Caco-2 (cell line): ENCODE data around the gene PTMA. TPM values are rescaled to one million over a fixed set of nuclear protein-coding genes. Genes with fewer than 3 reads are reported as not detected.
"Not testable (repeated sequence)": the region's sequence is repeated elsewhere in the genome, so short reads cannot be mapped to it uniquely, and the experiment has no call there.

ENCODE experiments used
- BruUV-seq: library from RNA; stranded (reverse); fragments of 400-500 nt; replicated peaks from 2 replicates; lab custom pipeline; 2021; lab: Mats Ljungman, UMichigan
- CTCF ChIA-PET: fragments of 300-600 bp; sonication (Branson Sonifier 250); formaldehyde crosslinking; loops from one replicate; lab custom pipeline; 2022; ENCODE audit warnings: antibody characterized with exemption; lab: Charles Lee
- POLR2A ChIA-PET: fragments of 300-600 bp; sonication (Branson Sonifier 250); formaldehyde crosslinking; loops from one replicate; lab custom pipeline; 2022; ENCODE audit warnings: antibody characterized with exemption; lab: Charles Lee
- DNase-seq, 2 experiments: peaks; one replicate each; pipeline versions ENCODE4 v3.0.0 to v3.0.0-alpha.2; 2020 to 2022
- H3K27me3 ChIP-seq: replicated peaks from 2 replicates; pipeline ENCODE4 v1.6.0; 2011; ENCODE audit warnings: low read length; ENCODE audit not compliant: control insufficient read depth, insufficient read depth
- H3K36me3 ChIP-seq: 2 replicates; pipeline ENCODE4 v1.5.1; 2011; ENCODE audit warnings: low read length; ENCODE audit not compliant: control insufficient read depth, insufficient read depth
- H3K4me1 ChIP-seq: fragments of 250-450 bp; sonication (Bioruptor Pico); 2 replicates; pipeline ENCODE4 v1.5.1; 2020; ENCODE audit warnings: mild to moderate bottlenecking
- H3K4me3 ChIP-seq: 2 replicates; pipeline ENCODE4 v1.5.1; 2011; ENCODE audit warnings: low read depth, mild to moderate bottlenecking, control low read depth, low read length
- H3K9me3 ChIP-seq: fragments of 250-450 bp; sonication (Bioruptor Pico); 2 replicates; pipeline ENCODE4 v1.5.1; 2020; ENCODE audit warnings: mild to moderate bottlenecking, moderate library complexity
- H3K27ac Mint-ChIP-seq: one replicate; pipeline ENCODE4 v1.8.0; 2022; ENCODE audit warnings: mixed read lengths; ENCODE audit not compliant: unreplicated experiment
- H3K27me3 Mint-ChIP-seq: one replicate; pipeline ENCODE4 v1.8.0; 2022; ENCODE audit warnings: mixed read lengths; ENCODE audit not compliant: insufficient read depth, unreplicated experiment
- H3K36me3 Mint-ChIP-seq: one replicate; pipeline ENCODE4 v1.8.0; 2022; ENCODE audit warnings: mild to moderate bottlenecking, mixed read lengths; ENCODE audit not compliant: insufficient read depth, unreplicated experiment
- H3K4me1 Mint-ChIP-seq: one replicate; pipeline ENCODE4 v1.8.0; 2022; ENCODE audit warnings: low read depth, mixed read lengths; ENCODE audit not compliant: unreplicated experiment
- H3K4me3 Mint-ChIP-seq: one replicate; pipeline ENCODE4 v1.8.0; 2022; ENCODE audit warnings: mild to moderate bottlenecking, moderate library complexity, mixed read lengths; ENCODE audit not compliant: unreplicated experiment
- H3K9me3 Mint-ChIP-seq: one replicate; pipeline ENCODE4 v1.8.0; 2022; ENCODE audit warnings: mixed read lengths; ENCODE audit not compliant: unreplicated experiment
- CTCF ChIP-seq, 2 experiments: fragments of 200-600 bp in 1 of 2; IDR thresholded peaks; 1 replicate in 1 of 2; 2 replicates in 1 of 2; pipeline versions ENCODE4 v1.5.1 to v1.8.0; 2011 to 2022; ENCODE audit warnings: antibody characterized with exemption in 1 of 2, control low read depth in 1 of 2, inconsistent platforms in 1 of 2, low read depth in 1 of 2, low read length in 1 of 2, mild to moderate bottlenecking in 1 of 2, moderate library complexity in 1 of 2; ENCODE audit not compliant: insufficient read depth in 1 of 2, severe bottlenecking in 1 of 2, unreplicated experiment in 1 of 2
- intact Hi-C: fragments of 100-400 bp; cut with micrococcal nuclease; formaldehyde crosslinking; loops from one replicate; pipeline ENCODE4 v1.10.0; 2022; ENCODE audit not compliant: unreplicated experiment
- total RNA-seq: library from RNA; stranded (reverse); gene quantifications from 2 replicates; pipeline ENCODE4 v1.2.3, GENCODE V29; 2022

Gene PTMA
- total RNA-seq, 1 experiment from 2014 or later, result 669 TPM

DNA sequence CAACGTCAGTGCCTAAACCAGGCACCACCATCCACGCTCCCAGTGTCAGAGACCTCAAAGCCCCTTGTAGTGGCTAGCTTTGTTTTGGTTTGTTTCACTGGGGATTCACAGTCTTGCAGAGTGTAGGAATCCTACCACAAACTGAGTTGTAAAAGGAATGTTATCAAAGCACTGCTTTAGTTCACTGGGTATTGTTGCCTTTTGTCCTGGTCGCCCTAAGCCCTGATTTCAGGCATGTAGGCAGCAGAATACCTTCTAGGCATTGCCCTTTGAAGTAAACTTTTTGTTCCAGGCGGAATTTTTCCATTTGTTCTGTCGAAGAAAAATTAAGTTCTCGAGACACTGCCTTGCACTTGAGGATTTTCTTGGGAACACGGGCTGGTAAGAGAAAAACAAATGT, 29.4 kb downstream of the PTMA start:
- Histone ChIP-seq H3K4me1 (no peaks in the 10 kb centered on the region), H3K4me3 (no peak overlapping the region), H3K27me3 (no peaks in the 10 kb centered on the region), H3K36me3 (no peaks in the 10 kb centered on the region), H3K9me3 (no peaks in the 10 kb centered on the region)
- no peak for TF ChIP-seq CTCF (IDR thresholded peaks at IDR 0.05; ENCODE audit: insufficient read depth in 1 of 2, low read depth in 1 of 2, low read length in 1 of 2, severe bottlenecking in 1 of 2, unreplicated experiment in 1 of 2)
- intact Hi-C loops, result no loop called here
- Mint-ChIP-seq H3K9me3 (no peaks in the 10 kb centered on the region), H3K27me3 (no peaks in the 10 kb centered on the region), H3K4me3 (no peak overlapping the region), H3K4me1 (no peaks in the 10 kb centered on the region), H3K27ac (no peak overlapping the region), H3K36me3 (no peaks in the 10 kb centered on the region)
- ChIA-PET POLR2A (no interaction called here), CTCF (interaction anchor here (0.8 kb wide), 1 partner anchor 60 kb away, joined by 3 read pairs; no protein-coding TSS in a partner anchor)
- DNase-seq, result no peak
- BruUV-seq, result no TSS peak

- no peak overlapping the region for H3K27ac Mint-ChIP-seq
- no TSS peak for BruUV-seq
- H3K4me3 ChIP-seq, result no peak overlapping the region
- no peaks in the 10 kb centered on the region for H3K27me3 Mint-ChIP-seq
- no peak for DNase-seq
- H3K4me3 Mint-ChIP-seq, result no peak overlapping the region
- H3K4me1 Mint-ChIP-seq, result no peaks in the 10 kb centered on the region
- no peaks in the 10 kb centered on the region for H3K9me3 Mint-ChIP-seq
- no peaks in the 10 kb centered on the region for H3K27me3 ChIP-seq
- TF ChIP-seq CTCF (IDR thresholded peaks at IDR 0.05; ENCODE audit: insufficient read depth in 1 of 2, low read depth in 1 of 2, low read length in 1 of 2, severe bottlenecking in 1 of 2, unreplicated experiment in 1 of 2), result no peak
- CTCF ChIA-PET, result interaction anchor here (0.8 kb wide), 1 partner anchor 18 kb away, joined by 4 read pairs; no protein-coding TSS in a partner anchor
- no peaks in the 10 kb centered on the region for H3K36me3 ChIP-seq
- POLR2A ChIA-PET, result no interaction called here
- H3K36me3 Mint-ChIP-seq, result peaks cover 4% of the 10 kb centered on the region
- H3K4me1 ChIP-seq, result no peaks in the 10 kb centered on the region
- H3K9me3 ChIP-seq, result no peaks in the 10 kb centered on the region
- intact Hi-C loops, result no loop called here
Observed at GRCh38 chr2:231743376-231744116, 35.2 kb downstream of the PTMA start.

DNA sequence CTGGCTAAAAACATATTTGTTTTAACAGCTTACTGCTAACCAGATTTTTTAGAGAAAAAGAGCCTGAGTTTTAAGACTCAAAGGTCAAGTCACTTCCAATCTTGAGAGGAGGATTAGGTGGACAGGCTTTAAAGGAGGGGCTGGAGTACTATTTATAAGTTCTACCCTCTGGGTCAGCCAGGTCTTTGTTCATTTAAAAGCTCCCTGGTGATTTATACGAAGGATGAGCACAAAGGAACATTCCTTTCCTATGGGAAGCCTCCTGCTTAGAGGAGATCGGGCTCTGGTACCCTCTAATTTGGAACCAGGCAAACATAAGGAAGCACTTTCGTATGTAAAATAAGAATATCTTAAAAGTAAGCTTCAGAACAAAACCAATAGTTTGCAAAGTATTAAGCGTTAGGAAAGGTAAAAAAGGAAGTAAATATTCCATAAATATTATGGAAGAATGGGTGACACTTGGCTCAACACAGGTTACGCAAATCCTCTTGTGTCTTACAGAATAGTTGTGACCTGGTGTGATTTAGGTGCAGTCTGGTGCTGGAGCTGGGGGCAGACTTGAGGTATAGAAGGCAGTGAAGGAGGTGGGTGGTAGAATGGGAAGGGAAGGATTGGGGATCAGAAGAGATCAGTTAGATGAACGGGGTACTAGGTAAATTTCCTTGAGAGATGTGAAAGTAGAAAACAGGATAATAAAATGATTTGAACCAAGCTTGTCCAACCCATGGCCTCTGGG, 37.1 kb downstream of the PTMA start:
- H3K9me3 Mint-ChIP-seq, result no peaks in the 10 kb centered on the region
- no peaks in the 10 kb centered on the region for H3K27me3 ChIP-seq
- ChIA-PET POLR2A (no interaction called here), CTCF (no interaction called here)
- no peak for TF ChIP-seq CTCF (IDR thresholded peaks at IDR 0.05; ENCODE audit: insufficient read depth in 1 of 2, low read depth in 1 of 2, low read length in 1 of 2, severe bottlenecking in 1 of 2, unreplicated experiment in 1 of 2)
- BruUV-seq, result no TSS peak
- H3K36me3 ChIP-seq, result no peaks in the 10 kb centered on the region
- no peak overlapping the region for H3K27ac Mint-ChIP-seq
- no peak overlapping the region for H3K4me3 Mint-ChIP-seq
- peaks cover 4% of the 10 kb centered on the region for H3K36me3 Mint-ChIP-seq
- H3K4me1 Mint-ChIP-seq, result no peaks in the 10 kb centered on the region
- H3K27me3 Mint-ChIP-seq, result no peaks in the 10 kb centered on the region
- H3K4me3 ChIP-seq, result no peak overlapping the region
- no peaks in the 10 kb centered on the region for H3K9me3 ChIP-seq
- H3K4me1 ChIP-seq, result no peaks in the 10 kb centered on the region
- intact Hi-C loops, result no loop called here
- DNase-seq, result no peak

GRCh38 chr2:231748153-231748896, 40.0 kb downstream of the PTMA start:
- H3K9me3 ChIP-seq, H3K27ac Mint-ChIP-seq, H3K4me3 ChIP-seq, H3K27me3 ChIP-seq, POLR2A ChIA-PET, H3K9me3 Mint-ChIP-seq, H3K4me1 ChIP-seq, CTCF ChIA-PET, H3K27me3 Mint-ChIP-seq, BruUV-seq, DNase-seq, H3K4me3 Mint-ChIP-seq, H3K36me3 ChIP-seq, H3K36me3 Mint-ChIP-seq, H3K4me1 Mint-ChIP-seq, intact Hi-C loops: not testable (repeated sequence)
